Activated naive CD8-positive, alpha-beta T cell treated with anti-CD3 and anti-CD28 coated beads, Interleukin-2, amount 50 U/mL, for 16 hours (primary cell): Measurements from ENCODE around the gene GPRASP3.
"Not testable (repeated sequence)": the region's sequence is repeated elsewhere in the genome, so short reads cannot be mapped to it uniquely, and the experiment has no call there.

Experiments
- DNase-seq: peaks from one replicate; pipeline ENCODE4 v3.0.0-alpha.2; 2020; ENCODE audit warnings: low read depth, low spot score

The GPRASP3 gene, protein sequence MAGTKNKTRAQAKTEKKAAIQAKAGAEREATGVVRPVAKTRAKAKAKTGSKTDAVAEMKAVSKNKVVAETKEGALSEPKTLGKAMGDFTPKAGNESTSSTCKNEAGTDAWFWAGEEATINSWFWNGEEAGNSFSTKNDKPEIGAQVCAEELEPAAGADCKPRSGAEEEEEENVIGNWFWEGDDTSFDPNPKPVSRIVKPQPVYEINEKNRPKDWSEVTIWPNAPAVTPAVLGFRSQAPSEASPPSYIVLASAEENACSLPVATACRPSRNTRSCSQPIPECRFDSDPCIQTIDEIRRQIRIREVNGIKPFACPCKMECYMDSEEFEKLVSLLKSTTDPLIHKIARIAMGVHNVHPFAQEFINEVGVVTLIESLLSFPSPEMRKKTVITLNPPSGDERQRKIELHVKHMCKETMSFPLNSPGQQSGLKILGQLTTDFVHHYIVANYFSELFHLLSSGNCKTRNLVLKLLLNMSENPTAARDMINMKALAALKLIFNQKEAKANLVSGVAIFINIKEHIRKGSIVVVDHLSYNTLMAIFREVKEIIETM

DNA sequence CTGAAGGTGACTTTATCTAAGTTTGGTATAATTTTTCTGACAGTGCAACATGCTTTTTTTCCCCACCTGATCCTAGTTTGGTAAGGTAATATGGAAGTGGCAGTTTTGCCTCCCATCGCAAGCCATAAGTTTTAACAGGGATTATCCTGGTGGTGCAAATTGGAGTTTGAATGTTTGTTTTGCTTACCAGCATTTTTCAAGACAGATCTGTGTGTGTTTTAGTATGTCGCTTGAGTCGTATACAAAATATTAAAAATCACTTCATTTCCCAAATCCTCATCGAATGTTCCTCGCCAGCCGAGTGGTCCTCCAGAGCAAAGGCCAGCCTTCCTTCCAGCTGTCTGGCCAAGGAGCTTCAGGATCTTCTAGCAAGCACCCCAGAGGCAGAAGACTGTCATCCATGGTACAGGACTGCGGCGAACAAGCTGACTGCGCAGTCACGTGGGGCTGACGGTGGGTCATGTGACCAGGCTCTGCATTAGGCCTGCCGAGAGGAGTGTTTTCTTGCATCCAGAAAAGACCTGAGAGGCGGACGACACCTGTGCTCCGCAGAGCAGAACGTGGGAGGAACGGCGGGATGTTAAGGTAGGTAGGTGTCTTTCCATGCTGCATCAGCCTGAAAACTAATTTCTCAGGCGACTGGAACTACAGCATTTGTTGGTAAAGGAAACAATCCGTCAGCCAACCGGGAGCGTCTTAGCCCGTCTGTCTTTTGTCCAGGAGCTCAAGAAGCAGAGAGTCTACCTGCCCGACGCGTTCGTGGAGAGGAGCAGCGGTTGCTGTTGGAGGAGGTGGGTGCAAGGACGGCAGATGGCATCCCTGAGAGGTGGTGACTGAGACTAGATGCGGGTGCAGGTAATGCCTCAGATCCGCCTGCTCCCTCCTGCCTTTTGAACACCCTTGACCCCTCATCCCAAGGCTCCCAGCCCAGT lies at the start of gene GPRASP3:
GPRASP3 (plus strand) TSS at position 507 of the 932 bp plus-strand sequence. CDS start 28,253 bp downstream, outside the sequence.
- DNase-seq: peak; percentile 22

- no peak for DNase-seq
Measured at GRCh38 chrX:102672856-102673255, 47.7 kb upstream of the GPRASP3 start.

- not testable (repeated sequence) for DNase-seq
Measured at GRCh38 chrX:102677479-102677878, 43.1 kb upstream of the GPRASP3 start.

- no peak for DNase-seq
Measured at GRCh38 chrX:102684772-102685520, 35.6 kb upstream of the GPRASP3 start.

DNA sequence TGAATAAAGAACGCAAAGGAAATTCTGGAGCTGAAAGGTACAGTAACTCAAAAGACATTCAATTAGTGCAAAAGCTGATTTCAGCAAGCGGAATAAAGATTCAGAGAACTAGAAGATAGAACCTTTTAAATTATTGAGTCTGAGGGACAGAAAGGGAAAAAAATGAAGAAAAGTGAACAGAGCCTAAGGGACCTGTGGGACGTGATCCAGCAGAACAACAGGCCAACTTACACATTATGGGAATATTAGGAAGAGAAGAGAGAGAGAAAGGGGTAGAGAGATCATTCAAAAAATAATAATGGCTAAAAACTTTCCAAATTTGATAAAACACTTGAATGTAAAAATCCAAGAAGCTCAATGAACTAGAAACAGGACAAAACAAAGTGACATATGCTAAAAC lies 25.8 kb upstream of the GPRASP3 start:
- DNase-seq: no peak

- no peak for DNase-seq
Measured at GRCh38 chrX:102696306-102696705, 24.2 kb upstream of the GPRASP3 start.

DNA sequence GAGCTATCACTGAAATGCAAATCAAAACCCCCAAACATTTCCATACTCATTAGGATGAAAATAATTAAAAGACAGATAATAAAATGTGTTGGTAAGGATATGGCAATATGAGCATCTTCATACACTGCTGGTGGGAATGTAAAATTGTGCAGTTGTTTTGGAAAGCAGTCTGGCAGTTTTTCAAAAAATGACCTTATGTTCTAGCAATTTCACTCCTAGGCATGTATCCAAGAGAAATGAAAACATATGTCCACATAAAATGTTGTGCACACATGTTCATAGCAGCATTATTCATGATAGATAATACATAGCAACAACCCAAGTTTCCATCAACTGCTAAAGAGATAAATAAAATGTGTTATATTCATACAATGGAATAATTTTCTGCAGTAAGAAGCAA lies 23.0 kb upstream of the GPRASP3 start:
- no peak for DNase-seq

GRCh38 chrX:102708900-102709299 lies 11.6 kb upstream of the GPRASP3 start:
- DNase-seq: no peak

DNA sequence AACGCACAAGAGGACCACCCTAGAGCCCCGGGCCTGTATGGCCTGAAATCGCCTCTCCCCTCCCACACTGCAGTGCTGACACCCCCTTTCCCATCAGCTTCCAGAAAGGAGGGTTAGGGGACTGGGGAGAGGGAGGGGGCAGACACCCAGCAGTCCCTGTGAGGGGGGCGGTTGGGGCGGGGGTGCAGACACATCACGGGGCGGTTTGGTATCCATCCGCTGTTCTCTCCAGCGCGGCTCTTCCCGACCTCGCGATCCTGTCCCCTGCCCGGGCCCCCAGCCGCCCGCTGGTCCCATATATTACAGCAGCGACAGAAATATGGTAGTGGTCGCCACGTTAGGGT lies 8.7 kb upstream of the GPRASP3 start:
- DNase-seq: no peak

DNA sequence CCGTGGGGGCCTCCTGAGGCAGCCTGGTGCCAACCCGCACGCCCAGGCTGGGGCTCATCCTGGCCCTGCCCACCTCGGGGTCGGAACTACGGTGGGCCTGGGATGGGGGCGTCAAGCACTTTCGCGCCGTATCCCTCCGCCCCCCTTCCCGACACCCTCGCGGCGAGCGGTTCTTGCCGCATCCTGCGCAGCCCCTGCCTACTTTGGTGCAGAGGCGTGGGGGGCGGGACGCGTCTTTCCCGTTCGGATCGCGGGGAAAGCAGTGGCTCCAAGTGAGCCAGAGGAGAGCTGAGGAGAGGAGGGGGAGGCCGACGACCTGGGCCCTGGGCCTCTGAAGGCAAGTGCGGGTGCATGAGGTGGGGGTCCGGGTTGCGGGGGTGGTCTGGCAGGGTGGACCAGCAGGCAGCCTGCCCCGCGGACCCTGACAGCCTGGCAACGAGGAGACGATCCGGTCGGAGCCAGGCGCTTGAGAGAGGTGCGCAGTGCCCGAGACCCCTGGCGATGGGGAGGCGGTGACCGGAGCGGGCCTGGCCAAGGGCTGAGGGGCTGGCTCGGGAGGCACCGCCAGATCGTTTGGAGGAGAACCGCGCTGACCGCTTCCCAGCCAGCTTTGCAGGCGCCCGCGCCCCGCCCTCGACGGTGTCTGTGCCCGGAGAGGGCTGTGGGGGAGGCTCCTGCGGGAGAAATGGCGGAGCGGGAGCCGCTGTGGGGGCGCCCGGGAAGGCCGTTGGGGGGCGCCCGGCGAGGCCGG lies 8.2 kb upstream of the GPRASP3 start, which contains the start of gene GPRASP2:
GPRASP2 (plus strand) TSS at position 233 of the 751 bp plus-strand sequence. CDS start 2,422 bp downstream, outside the sequence.
- DNase-seq: no peak

DNA sequence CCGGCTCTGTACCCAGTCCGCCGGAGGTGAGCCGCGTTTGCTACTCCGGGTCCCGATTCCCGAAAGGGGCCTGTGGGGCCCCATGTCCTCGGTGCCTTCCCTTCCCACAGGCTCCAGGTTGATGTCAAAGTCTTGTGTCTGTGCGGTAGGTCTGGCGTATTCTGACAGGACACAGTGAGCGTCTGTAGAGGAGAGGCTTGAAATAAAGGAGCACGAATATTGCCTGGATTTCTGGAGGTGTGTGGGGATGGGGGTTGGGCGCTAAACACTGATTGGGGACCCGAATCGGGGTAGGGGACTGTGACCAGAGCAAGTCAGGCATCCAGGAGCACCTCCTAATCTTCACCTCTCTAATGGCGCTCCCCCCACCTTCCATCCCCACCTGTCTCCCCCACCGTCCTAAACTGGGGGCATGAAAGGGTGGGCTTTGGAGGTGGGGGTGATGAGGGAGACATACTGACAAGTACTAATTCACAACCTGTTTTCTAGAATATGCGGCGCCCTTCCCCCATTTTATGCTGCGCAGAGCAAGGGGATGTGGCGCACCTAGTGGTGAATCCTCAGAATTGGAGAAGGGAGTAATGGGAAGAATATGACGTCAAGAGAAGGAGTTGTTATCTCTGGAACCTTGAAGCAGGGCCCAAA lies 7.4 kb upstream of the GPRASP3 start:
- DNase-seq: no peak

DNA sequence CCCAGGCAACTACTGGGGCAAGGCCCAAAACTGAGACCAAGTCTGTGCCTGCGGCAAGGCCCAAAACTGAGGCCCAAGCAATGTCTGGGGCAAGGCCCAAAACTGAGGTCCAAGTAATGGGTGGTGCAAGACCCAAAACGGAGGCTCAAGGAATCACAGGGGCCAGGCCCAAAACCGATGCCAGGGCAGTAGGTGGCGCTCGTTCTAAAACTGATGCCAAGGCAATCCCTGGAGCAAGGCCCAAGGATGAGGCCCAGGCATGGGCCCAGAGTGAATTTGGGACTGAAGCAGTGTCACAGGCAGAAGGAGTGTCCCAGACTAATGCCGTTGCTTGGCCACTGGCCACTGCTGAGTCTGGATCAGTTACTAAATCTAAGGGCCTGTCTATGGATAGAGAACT lies 5.5 kb upstream of the GPRASP3 start:
- no peak for DNase-seq

DNA sequence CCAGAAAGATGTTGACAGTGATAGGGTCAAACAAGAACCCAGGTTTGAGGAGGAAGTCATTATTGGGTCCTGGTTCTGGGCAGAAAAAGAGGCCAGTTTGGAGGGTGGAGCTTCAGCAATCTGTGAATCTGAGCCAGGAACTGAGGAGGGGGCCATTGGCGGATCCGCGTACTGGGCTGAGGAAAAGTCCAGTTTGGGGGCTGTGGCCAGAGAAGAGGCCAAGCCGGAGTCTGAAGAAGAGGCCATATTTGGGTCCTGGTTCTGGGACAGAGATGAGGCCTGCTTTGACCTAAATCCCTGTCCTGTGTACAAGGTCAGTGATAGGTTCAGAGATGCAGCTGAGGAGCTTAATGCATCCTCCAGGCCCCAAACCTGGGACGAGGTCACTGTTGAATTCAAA lies 4.6 kb upstream of the GPRASP3 start:
- no peak for DNase-seq

DNA sequence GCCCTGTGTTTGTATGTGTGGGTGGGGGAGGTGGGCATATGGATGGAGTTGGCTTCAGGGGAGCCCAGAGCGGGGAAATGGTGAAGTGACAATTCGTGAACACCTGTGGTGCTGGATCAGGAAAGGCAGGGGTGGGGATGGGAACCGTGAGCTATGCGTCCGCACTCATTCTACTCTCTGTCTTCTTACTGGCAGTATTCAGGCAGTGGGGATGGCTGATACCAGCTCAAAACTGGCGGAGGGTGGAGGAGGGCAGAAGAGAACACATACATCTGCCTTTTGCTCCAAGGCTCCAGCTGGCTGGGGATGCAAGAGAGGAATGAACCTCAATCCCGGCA lies 595 bp downstream of the GPRASP3 start:
- DNase-seq: not testable (repeated sequence)

- DNase-seq: no peak
Measured at GRCh38 chrX:102723456-102723855, 2.9 kb downstream of the GPRASP3 start.

DNA sequence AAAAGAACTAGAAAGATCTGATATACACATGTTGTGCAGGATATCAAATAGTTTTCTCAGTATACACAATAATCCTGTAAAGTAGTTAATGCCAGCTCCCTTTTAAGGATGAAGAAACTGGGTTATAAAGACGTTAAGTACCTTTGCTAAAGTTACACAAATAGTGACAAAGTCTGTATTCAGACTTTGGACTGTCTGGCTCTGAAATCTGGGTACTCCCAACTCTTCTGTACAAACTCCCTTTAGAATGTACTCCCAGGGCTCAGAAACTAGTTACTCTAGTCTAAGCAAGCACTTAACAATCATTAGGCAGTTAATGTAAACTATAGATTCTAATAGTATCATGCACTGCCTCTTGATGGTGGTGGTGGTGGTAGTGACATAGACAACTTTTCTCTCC lies 7.2 kb downstream of the GPRASP3 start:
- no peak for DNase-seq

- DNase-seq: no peak
Measured at GRCh38 chrX:102728646-102729045, 8.1 kb downstream of the GPRASP3 start.

DNA sequence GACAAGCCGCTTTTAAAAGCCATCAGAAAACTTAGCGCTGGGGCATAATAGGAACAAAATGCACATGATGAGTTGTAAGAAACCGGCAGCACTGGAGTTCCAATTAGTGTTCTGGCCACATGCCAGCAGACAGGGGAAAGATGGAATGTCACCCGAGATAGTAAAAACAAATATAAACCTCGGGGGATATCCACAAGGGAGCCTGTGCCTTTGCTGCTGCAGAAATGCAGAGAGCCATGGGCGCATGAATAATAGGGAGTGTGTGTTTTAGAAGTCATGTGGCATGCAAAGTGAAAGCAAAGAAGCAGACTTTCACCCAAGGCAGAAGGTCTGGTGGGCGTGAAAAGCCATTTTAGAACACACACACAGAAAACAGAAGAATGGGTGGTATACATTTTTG lies 19.1 kb downstream of the GPRASP3 start:
- no peak for DNase-seq

GRCh38 chrX:102744307-102744706 lies 23.8 kb downstream of the GPRASP3 start:
- no peak for DNase-seq

- DNase-seq: no peak
Measured at GRCh38 chrX:102745513-102745856, 24.9 kb downstream of the GPRASP3 start.
